GM19438 (cell line): ENCODE measurements around the gene FBXO30.

Source experiments
- ATAC-seq: cut with Tn5 transposase; IDR thresholded peaks from one replicate; pipeline ENCODE4 v1.9.1; 2021; ENCODE audit warnings: low read depth; ENCODE audit not compliant: unreplicated experiment

FBXO30 gene, protein sequence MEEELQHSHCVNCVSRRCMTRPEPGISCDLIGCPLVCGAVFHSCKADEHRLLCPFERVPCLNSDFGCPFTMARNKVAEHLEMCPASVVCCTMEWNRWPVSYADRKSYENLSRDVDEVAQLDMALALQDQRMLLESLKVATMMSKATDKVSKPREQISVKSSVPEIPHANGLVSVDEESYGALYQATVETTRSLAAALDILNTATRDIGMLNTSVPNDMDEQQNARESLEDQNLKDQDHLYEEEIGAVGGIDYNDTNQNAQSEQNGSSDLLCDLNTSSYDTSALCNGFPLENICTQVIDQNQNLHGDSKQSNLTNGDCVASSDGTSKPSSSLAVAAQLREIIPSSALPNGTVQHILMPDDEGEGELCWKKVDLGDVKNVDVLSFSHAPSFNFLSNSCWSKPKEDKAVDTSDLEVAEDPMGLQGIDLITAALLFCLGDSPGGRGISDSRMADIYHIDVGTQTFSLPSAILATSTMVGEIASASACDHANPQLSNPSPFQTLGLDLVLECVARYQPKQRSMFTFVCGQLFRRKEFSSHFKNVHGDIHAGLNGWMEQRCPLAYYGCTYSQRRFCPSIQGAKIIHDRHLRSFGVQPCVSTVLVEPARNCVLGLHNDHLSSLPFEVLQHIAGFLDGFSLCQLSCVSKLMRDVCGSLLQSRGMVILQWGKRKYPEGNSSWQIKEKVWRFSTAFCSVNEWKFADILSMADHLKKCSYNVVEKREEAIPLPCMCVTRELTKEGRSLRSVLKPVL

DNA sequence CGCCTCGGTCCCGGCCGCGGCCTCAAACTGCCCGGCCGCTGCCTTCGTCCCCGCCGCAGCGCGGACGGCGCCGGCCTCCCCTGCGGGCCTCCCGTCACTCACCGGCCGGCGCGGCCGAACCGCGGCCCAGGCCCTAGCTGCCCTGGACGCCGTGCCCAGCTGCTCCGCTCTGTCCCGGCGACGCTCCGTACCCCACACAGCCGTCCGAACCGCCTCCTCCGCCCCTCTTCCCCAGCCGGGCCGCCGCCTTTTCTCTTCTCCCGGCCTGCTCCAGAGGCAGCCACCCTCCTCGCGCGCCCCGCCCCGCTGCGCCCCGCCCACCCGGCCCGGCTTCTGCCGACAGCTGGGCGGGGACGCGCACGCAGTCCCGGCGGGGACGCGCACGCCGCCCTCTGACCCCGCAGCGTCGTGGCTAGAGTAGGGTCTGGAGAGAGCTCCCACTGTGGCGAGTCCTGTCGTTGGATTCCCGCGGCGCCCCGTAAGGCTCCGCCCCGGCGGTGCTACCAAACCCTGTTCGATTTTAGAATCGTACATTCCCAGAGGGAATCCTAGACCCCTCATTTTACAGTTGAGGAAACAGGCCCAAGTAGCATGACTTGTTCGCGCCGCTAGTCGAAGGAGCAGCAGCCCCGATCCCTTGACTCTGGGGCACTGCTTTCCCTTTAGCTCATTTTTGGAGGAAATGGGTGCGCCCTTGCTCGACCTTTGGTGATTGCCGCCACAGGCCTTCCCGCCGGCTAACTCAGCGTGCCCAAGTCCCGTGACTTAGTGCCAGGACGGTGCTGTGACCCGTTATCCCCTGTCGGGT lies at the start of gene FBXO30:
Gene FBXO30 (minus strand): TSS at position 295 of the 808 bp plus-strand sequence. CDS start 8,390 bp downstream, outside the sequence.
- ATAC-seq = peak; percentile 70

DNA sequence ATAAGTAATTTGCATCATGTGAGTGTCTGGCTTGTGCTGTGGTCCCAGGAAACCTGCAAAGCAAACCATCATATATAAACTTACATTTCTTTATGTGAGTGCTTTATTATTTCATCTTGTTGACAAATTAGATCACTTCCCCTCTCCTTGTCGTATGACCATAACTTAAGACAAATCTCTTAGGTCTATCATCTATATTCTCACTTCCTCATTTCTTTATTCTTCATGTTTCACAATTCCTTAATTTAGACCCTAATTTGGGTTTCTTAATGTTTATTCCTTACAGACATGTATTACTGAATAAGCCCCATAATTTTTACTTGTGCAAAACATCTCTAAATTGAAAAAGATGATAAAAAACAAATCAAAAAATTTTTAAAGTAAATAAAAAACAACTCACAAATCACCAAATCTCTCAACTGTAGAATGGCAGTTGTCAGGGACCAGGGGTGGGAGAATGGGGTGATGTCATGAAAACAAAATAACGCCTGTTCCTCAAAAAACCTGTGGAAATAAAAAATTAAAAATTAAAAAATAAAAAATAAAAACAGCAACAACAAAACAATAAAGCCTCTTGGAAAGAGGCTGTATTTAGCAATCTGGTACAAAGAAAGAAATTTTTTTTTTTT lies 49.5 kb upstream of the FBXO30 start:
- peak; percentile 36 for ATAC-seq

DNA sequence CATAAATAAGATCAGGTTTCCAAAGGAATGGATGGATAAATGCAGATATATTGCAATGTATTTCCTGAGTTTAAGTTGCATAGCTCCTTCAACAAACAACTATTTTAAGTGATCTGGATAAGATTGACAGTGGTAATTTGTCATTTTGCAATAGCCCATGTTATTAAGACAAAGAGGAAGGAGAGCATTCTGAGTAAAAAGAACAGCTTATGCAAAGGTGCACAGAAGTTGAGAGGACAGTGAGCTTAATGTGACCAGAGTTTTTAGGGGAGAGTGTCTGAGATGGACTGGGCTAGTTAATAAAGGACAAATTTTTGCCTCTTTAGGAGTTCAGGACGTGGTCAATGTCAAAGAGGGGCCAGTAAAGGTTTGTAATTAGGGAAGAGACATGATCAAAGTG lies 48.8 kb upstream of the FBXO30 start:
- ATAC-seq = no peak

DNA sequence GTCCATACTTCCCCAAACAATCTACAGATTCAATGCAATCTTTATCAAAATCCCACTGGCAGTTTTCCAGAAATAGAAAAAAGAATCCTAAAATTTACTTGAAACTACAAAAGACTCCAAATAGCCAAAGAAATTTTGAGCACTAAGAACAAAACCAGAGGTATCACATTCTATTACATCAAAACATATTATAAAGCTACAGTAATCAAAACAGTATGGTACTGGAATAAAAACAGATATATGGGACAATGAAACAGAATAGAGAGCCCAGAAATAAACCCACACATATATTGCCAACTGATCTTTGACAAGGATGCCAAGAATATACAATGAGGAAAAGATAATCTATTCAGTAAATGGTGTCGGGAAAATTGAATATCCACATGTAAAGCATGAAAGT lies 46.0 kb upstream of the FBXO30 start:
- ATAC-seq = no peak

DNA sequence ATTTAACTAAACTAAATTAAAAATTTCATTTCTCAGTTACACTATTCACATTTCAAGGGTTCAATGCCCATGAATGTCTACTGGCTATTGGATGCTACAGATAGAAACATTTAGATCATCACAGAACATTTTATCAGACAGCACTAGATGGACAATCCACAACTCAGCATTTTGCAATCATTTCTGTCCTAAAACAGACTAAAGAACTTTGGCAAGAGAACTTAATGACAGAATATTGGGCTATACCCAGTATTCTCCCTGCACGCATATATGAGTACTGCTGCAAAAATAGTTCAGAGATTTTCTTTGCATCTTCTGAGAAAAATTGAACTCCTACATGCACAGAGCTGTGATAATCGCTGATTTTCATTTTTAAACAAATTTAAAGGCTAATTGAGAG lies 36.1 kb upstream of the FBXO30 start:
- no peak for ATAC-seq

DNA sequence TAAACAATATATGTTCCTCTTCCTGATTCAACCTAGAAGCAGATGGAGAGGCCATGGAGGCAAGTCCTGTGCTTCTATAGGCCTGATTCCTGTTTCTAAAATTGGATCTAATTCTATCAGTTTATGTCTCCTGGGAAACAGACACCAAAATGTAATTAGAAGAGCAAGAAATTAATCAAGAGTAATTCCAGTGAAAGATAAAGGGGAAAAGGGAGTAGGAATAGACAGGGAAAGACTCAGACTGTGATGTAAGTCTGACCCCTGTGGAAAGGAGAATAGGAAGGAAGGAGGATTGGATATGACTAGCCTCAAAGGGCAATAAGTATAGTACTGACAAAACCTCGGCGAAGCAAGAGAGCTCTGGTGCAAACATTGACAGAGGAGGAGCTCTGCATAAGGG lies 33.9 kb upstream of the FBXO30 start:
- no peak for ATAC-seq

DNA sequence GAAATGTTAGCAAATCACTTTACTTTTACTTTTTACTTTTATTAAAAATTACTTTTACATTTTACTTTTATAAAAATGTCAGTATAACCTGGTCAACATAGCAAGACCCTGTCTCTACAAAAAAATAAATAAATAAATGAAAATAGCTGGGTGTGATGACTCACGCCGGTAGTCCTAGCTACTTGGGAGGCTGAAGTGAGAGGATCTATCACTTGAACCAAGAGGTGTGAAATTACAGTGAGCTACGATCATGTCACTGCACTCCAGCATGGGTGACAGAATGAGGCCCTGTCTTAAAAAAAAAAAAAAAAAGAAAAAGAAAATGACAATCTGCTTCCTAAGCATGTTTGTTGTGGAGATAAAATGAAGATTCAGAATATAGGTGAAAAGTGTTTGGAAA lies 31.0 kb upstream of the FBXO30 start:
- no peak for ATAC-seq

DNA sequence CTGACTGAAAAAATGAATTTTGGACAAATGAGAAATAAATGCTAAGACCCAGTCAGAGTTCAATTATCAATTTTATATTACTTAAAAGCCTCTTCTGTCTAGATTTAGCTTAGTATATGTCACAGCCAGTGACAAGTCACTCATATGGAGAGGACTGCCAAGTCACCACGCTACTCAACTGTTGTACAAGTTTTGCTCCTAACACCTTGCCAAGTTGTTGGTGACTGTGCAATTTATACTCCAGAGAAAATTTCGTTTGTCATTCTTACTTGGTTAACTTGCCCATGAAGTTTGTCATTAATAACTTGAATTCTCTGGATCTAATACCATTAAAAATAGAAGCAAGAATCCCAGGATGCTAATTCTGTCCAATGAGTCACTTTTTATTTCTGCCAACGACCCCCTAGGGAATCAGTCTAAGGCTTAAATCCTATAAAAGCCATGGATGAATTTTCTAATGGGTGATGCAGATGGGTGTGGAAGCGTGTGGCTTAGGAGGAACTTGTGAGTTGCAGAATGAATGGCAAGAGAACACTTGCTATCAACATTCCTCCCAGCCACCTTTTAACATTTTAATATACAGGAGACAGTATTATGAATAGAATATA lies 30.4 kb upstream of the FBXO30 start:
- no peak for ATAC-seq

DNA sequence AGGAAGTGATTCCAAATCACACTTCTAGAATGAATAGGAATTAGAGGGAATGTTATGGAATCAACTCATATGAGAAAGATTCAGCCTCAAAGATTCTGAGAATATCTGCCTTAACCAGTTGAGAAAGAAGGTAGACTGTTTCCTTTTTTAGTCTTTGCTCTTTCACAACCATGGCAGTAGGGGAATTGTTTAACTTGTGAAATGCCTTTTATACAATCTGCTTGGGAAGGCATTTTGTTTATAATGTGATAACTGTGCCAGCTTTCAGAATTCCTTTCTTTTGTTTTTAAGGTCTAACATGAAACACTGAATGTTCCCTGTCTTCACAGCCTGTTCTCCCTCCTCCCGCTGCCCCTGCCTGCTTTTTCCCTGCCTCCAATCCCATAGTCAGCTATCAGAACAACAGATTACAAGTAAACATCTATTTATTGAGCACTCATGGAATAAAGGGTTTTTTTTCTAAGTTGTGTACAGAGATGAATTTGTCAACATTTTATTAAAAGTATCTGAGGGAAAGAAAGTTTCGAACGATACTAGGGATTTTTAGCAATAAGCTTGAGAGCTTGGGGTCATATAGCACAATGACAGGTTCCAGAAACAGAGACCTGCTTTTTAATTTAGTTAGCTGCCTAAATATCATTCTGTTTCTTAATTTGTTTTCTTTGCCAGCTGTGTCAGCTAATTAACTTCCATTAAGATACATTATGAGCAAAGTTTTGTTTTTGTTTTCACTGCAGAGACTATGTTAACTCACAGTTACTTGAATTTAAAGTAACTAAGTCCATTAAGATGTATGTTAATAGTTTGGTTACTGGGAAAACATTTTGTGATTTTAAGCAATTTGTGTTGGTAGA lies 28.3 kb upstream of the FBXO30 start:
- ATAC-seq = no peak

DNA sequence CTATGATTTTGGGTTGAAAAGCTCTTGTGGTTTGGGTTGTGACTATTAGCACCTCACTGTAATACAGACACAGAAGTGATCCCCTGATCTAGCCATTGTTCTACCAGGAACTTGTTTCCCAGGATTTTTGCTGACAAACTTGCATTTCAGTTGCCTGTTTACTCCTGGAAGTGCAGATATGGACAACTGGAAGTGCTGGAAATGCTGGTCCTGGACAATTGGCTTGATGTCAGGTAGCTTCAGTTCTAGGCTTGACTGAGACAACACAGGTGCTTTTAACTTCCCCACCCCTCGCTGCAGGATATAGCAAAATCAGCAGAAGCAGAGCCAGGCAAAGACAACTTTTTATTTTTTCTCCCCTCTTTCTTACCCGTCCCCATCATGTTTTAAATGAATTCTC lies 27.1 kb upstream of the FBXO30 start:
- no peak for ATAC-seq

DNA sequence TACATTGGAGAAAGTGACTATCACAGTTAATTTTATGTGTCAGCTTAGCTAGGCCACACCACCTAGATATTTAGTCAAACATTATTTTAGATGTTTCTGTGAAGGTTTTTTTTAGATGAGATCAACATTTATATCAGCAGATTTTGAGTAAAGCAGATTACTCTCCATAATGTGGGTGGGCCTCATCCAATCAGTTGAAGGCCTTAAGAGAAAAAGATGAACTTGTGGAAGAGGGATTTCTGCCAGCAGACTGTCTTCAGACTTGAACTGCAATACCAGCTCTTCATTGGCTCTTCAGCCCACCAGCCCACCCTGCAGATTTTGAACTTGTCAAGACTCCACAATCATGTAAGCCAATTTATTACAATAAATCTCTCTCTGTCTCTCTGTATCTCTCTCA lies 25.1 kb upstream of the FBXO30 start:
- no peak for ATAC-seq

DNA sequence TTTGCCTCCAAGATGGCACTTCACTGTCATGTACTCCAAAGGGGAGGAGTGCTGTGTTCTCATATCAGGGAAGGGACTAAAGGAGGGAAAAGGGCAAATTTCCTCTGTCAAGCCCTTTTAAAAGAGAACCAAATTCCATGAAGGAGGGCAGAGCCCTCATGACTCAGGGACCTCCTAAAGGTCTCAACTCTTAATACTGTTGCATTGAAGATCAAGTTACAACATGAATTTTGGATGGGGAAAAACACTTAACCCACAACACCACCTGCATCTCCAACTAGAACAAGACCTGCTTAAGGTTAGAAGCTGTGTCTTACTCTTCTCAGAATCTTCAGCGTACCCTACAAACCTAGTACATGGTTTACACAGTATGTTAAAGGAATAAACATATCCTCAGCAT lies 23.7 kb upstream of the FBXO30 start:
- ATAC-seq = no peak

DNA sequence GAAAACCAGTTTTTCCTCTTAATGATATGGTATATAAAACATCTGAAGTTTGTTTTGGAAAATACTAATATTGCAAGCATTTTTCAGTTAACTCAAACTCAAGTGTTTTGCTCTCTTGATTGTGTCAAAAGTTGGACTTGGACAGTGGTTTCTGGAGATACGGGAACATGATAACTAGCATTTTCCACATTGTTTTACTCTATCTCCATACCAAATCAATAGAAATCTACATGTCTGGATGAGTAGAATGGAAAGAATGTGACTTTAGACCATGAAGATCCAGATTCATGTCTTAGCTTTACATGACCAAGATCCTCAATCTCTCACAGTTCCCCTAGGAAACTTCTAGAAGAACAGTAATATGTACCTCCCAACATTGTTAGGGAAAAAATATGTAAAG lies 22.2 kb upstream of the FBXO30 start:
- no peak for ATAC-seq

DNA sequence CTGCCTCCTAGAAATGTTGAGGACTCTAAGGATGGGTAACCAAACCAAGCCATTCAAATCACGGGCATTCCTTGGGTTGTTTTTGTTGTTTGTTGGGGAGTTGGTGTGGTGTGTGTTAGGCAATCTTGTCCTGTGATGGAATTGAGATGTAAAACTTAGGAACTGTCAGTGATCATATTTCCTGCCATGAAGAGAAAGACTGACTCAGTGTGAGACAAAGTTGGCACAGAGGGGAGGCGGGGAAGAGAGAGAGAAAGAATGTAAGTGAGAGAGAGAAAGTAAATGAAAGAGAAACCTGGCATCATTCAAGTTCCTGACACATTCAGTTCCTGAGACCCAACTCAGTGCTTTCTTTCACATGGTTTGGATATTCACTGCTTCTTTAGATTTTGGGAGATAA lies 21.6 kb upstream of the FBXO30 start:
- no peak for ATAC-seq

DNA sequence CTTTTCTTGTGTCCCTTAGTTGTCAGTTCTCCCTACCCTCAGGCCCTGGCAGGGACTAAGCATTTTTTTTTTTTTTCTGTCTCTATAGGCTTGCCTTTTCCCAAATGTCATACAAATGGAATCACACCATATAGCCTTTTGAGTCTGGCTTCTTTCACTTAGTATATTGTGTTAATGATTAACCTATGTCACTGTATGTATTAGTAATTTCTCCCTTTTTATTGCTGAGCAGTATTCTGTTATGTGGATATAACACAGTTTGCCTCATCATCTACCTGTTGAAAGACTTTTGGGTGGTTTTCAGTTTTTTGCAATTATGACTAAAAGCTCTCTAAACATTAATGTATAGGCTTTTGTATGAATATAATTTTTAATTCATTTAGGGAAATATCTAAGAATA lies 16.0 kb upstream of the FBXO30 start:
- ATAC-seq = no peak

DNA sequence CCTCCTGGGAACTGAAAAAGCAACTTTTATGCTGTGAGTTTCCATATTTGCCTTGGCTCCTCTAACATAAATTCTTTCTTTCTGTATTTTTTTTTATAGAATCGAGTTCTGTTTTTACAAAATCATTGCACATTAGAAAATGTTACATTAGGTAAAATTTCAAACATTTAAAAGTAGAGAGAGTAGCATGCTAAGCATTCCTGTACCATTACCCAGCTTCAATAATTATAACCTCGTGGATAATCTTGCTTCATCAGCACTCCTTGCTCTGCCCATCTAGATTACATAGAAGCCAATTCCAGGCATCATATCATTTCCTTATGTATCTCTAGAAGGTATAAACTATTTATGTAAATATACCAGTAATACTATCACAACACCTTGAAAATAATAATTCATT lies 15.4 kb upstream of the FBXO30 start:
- ATAC-seq = no peak

DNA sequence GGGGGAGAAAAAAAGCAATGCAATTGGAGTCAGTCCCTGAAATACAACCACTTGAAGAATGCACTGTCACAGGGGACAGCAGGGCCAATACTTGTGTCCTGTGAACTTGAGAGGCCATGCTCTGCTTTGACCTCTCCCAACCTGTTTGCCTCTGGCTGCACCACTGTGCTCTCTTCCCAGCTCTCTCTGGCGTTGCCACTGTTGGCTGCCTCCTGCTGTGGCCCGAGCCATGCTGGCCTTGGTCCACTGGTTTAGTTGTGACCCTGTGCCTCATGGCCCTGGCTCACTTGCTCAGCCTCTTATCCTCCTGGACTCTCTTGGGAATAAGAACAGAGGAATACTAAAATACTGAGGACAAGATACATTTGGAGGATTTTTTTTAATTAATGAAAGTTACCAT lies 14.5 kb upstream of the FBXO30 start:
- ATAC-seq = no peak

DNA sequence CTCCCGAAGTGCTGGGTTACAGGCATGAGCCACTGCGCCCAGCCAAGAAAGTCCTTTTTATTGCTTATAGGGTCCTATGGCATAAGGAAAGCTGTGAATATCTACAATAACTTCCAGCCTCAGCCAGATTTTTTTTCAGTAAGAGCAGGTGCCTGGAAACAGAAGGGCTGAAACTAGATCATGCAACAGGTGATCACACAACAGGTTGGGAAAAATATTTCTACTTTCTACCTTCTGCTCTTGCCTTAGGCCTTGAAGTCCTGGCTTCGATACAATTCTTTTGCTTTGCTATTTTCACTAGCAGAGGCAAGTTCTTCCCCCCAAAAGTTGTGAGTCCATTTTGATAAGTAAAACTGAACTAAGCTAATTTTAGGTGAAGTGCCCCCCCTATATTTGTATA lies 9.7 kb upstream of the FBXO30 start:
- ATAC-seq = no peak

DNA sequence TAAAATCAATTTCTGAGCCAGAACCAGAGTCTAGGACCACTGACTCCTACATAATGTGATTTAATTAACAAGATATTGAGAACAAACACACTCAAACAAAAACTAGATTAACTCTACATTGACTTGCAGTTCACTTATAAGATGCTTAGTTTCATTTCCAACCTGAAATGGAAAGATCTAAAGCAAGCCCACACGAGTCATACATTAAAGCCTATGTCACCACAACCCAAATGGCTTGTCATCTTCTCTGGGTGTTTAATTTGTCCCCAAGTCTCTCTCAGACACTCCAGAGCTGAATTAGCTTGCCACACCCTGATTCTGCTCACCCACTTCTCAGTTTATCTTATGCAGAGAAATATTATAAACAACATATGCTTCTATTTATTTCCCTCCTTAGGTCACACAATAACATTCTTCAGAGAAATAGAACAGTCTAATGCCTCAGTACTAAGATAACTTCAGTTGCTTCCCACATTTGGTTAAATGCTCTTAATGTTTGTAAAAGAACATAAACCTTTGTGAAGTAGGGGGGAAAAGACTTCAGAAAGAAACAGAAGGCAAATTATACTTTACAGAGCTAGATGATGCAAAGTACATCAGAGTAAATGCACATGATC lies 8.8 kb upstream of the FBXO30 start:
- no peak for ATAC-seq
